COLO668 (cell line): Measurements from ENCODE around the gene MST1.

Source experiments
- DNase-seq: peaks from one replicate; lab custom pipeline; 2025; ENCODE audit not compliant: unreplicated experiment; lab: John Stamatoyannopoulos, UW

Gene MST1

GRCh38 chr3:49680493-49681231, 8.6 kb downstream of the MST1 start:
- DNase-seq = no peak

- no peak for DNase-seq
Observed at GRCh38 chr3:49675912-49676311, 13.4 kb downstream of the MST1 start.

GRCh38 chr3:49674497-49674983, 14.7 kb downstream of the MST1 start:
- DNase-seq = no peak

GRCh38 chr3:49673715-49674496, 15.4 kb downstream of the MST1 start, which contains the start of gene APEH:
Gene APEH (plus strand): TSS chr3:49674351. CDS start chr3:49674402, 51 bp downstream.
- no peak for DNase-seq

GRCh38 chr3:49673121-49673714, 16.1 kb downstream of the MST1 start:
- DNase-seq = no peak

GRCh38 chr3:49671291-49672288, 17.7 kb downstream of the MST1 start:
- no peak for DNase-seq

GRCh38 chr3:49670940-49671290, 18.4 kb downstream of the MST1 start:
- no peak for DNase-seq

GRCh38 chr3:49669352-49669751, 19.9 kb downstream of the MST1 start:
- no peak for DNase-seq

- DNase-seq = no peak
Observed at GRCh38 chr3:49668861-49669260, 20.4 kb downstream of the MST1 start.

GRCh38 chr3:49668414-49668797, 20.9 kb downstream of the MST1 start:
- no peak for DNase-seq

- DNase-seq = no peak
Observed at GRCh38 chr3:49667701-49668413, 21.4 kb downstream of the MST1 start.

- DNase-seq = no peak
Observed at GRCh38 chr3:49666592-49666991, 22.7 kb downstream of the MST1 start.

GRCh38 chr3:49665822-49666519, 23.3 kb downstream of the MST1 start:
- DNase-seq = no peak

- DNase-seq = no peak
Observed at GRCh38 chr3:49664300-49664699, 25.0 kb downstream of the MST1 start.

GRCh38 chr3:49663831-49664230, 25.4 kb downstream of the MST1 start:
- DNase-seq = no peak

GRCh38 chr3:49662720-49663413, 26.4 kb downstream of the MST1 start:
- DNase-seq = no peak

- DNase-seq = no peak
Observed at GRCh38 chr3:49662021-49662420, 27.3 kb downstream of the MST1 start.

GRCh38 chr3:49661281-49661680, 28.0 kb downstream of the MST1 start:
- DNase-seq = no peak

GRCh38 chr3:49659756-49660155, 29.5 kb downstream of the MST1 start:
- DNase-seq = no peak
